Activated CD4-positive, alpha-beta T cell treated with anti-CD3 and anti-CD28 coated beads, Interleukin-2, amount 50 U/mL, for 48 hours (primary cell): ENCODE measurements around the gene ZC3HAV1.
"Not testable (repeated sequence)": the region's sequence is repeated elsewhere in the genome, so short reads cannot be mapped to it uniquely, and the experiment has no call there.

Experiments
- DNase-seq, 2 experiments: peaks; one replicate each; pipeline ENCODE4 v3.0.0-alpha.2; 2020

Gene ZC3HAV1

DNA sequence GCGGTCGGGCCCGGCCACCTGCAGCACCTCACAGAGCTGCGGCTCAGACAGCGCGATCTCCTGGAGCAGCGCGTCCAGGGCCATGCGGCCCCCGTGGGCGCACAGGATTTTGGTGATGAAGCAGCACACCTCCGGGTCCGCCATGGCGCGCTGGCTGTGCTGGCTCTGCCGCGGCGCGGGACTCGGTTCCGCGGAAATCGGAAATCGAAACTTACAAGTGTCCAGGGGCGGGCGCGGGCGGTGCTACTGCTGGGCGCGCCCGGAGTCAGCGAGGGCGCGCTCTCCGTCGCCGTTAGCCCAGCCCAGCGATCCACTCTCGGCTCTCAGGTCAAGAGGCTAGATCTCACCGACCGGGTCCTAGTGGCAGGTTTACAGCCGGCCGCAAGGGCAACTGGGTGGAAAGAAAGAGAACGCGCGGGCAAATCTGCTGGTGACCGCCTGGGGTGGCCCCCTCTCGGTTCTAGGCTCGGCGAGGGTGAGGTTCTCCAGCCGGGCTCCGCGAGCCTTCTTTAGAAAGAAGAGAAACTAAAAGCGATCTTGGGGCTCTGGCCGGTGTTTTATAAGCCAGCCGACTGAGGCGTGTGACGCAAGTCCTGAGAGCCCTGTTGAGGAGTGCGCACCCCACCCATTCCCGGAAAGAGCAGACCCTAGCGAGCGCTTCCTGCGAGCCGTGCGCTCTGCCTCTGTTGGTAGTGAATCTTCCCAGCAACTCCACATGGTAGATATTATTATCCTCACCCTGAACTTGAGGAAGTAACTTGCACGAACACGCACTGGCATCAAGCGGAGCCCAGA lies at the start of gene ZC3HAV1:
ZC3HAV1 (minus strand) TSS at position 533 of the 795 bp plus-strand sequence; CDS start at position 144, 389 bp downstream.
- peak; percentile 82 to 88 for DNase-seq

- no peak for DNase-seq
Measured at GRCh38 chr7:139153832-139154231, 44.3 kb upstream of the ZC3HAV1 start.

DNA sequence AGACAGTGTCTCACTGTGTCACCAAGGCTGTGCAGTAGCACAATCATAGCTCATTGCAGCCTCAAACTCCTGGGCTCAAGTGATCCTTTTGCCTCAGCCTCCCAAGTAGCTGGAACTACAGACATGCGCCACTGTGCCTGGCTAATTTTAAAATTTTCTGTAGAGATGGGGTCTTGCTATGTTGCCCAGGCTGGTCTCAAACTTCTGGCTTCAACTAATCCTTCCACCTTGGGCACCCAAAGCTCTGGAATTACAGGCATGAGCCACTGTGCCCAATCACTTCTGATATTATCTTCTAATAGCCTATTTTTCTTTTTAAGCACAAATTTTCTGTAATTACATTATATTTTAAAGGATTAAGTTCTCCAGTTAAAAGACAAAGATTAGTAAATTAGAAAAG lies 42.6 kb upstream of the ZC3HAV1 start:
- DNase-seq = no peak

GRCh38 chr7:139139150-139139549 lies 29.6 kb upstream of the ZC3HAV1 start:
- no peak for DNase-seq

- peak; percentile 90 to 93 for DNase-seq
Measured at GRCh38 chr7:139133335-139134139, 24.0 kb upstream of the ZC3HAV1 start.

GRCh38 chr7:139132887-139133286 lies 23.4 kb upstream of the ZC3HAV1 start:
- DNase-seq = no peak

GRCh38 chr7:139131601-139132041 lies 22.1 kb upstream of the ZC3HAV1 start:
- DNase-seq = no peak

DNA sequence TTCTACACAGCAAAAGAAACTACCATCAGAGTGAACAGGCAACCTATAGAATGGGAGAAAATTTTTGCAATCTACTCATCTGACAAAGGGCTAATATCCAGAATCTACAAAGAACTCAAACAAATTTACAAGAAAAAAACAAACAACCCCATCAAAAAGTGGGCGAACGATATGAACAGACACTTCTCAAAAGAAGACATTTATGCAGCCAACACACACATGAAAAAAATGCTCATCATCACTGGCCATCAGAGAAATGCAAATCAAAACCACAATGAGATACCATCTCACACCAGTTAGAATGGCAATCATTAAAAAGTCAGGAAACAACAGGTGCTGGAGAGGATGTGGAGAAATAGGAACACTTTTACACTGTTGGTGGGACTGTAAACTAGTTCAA lies 20.3 kb upstream of the ZC3HAV1 start:
- DNase-seq = not testable (repeated sequence)

DNA sequence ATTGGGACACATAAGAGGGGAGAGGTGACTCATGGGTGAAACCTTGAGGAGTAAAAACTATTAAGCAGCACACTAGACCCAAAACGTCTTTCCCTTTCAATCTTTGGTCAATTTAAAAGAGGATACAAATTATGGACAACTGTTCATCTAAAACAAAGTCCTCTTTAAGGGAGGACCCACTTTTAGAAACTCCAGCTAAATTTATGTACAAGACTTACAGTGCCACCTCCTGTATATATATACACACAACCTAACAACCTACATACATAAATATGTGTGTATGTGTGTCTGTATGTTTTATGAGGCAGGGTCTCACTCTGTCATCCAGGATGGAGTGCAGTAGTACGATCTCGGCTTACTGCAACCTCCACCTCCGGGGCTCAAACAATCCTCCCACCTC lies 18.1 kb upstream of the ZC3HAV1 start:
- DNase-seq = no peak

DNA sequence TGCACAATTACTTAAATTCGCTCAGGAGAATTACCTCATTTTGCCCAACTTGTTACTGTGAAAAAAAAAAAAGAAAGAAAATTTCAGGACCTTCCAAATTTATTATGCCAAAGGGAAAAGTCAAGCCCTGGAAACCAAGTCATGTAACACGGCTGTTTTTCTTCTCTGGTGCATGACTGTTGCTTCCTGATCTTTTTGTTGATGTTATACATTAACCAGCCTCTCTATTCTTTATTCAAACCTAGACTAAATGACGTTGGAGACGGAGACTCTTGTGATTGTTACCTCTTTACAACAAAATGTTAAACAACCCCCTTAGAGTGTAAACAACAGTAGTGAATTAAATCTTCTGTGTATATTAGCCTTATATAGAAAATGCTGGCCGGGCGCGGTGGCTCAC lies 16.1 kb upstream of the ZC3HAV1 start:
- no peak for DNase-seq

DNA sequence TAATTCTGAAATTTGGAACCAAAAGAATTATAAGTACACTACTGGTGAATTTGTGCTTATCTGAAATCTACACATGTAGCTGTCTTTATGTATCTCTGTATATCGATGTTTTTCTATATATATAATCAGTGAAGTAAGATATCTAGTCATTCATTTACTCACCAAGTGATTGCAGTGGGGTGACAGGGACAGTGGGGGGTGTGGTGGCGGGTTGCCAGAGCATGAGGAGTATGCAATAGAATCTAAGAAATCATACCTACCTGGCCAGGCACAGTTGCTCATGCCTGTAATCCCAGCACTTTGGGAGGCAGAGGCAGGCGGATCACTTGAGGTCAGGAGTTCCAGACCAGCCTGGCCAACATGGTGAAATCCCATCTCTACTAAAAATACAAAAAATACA lies 15.5 kb upstream of the ZC3HAV1 start:
- DNase-seq = not testable (repeated sequence)

GRCh38 chr7:139124084-139124914 lies 14.8 kb upstream of the ZC3HAV1 start:
- peak; percentile 31 to 54 for DNase-seq

- no peak for DNase-seq
Measured at GRCh38 chr7:139119486-139119849, 9.9 kb upstream of the ZC3HAV1 start.

DNA sequence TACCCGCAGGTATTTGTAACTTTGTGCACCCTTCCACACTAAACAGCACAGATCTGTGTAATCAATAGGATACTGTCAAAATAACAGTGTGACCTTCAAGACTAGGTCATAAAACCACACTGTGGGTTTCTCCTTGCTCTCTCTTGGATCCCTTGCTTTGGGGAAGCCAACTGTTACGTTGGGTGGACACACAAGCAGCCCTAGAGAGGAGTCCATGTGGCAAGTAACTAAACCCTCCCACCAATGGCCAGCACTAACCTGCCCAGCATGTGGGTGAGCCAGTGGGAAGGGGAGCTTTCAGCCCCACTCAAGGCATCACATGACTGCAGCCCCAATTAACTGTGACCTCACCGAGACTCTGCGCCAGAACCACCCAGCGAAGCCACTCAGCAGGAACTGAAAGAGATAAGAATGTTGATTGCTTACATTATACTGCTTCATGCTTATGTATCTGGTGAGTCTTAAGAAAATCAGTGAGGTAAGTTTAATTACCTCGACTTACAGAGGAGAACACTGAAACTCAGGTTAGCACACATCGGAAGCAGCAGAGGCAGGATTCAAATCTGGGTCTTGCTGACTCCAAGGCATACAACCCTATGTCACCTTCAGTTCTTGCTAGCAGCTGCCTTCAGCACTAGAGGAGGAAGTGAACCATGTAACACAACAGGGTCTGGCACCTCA lies 9.4 kb upstream of the ZC3HAV1 start:
- DNase-seq = peak in 1 of 2 experiments; percentile 46

- DNase-seq = peak; percentile 30 to 40
Measured at GRCh38 chr7:139118234-139118804, 8.8 kb upstream of the ZC3HAV1 start.

GRCh38 chr7:139117599-139118233 lies 8.2 kb upstream of the ZC3HAV1 start:
- DNase-seq = no peak

DNA sequence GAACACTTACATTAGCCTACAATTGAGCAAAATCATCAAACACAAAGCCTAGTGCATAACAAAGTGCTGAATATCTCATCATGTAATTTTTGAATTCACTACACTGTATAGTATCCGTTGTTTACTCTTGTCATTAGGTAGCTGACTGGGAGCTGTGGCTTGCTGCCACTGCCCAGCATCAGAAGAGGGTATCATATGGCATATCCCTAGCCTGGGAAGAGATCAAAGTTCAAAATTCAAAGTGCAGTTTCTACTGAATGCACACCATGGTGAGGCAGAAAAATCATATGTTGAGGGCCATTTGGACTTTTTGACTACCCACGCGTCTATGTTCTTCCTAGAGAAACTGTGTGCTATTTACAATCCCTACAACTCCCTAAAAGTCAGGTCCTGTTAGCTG lies 7.5 kb upstream of the ZC3HAV1 start:
- DNase-seq = no peak

DNA sequence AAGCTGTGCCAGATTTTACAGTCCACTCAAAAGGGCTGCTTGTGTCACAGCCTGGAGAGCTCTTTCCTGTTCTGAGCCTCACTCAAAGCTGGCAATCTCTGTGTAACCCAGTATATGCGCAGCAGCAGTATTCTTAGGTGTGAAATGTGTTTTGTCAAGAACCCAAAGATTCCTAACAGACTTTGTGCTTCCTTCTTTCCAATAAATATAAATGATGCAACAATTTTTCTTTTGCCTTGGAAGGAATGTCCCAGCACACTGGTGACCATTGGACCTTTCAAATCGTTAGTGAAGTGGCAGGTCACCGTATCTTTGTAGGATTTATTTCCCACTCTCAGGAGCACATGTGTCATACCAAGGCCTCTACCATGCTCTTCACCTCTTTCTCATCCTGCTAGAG lies 5.6 kb upstream of the ZC3HAV1 start:
- DNase-seq = no peak

GRCh38 chr7:139114585-139114984 lies 5.1 kb upstream of the ZC3HAV1 start:
- DNase-seq = no peak

DNA sequence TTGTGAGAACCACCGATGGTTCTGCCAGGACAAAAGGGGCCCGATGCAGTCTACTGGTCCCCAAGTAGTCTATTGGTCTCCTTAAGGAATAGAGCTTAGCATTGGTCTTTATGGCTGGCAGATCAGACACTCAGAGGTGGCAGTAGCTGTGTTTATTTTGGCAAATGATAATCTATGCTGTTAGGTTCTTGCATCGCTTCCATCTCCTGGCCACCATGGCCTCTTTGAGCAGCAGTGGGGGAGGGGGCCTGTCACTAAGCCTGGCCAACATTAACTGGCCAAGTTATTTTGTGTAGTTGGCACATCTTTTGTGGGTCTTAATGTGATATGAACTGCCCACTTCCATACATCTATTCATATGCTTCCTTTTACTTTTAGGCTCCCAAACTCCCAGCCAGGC lies 4.5 kb upstream of the ZC3HAV1 start:
- no peak for DNase-seq

DNA sequence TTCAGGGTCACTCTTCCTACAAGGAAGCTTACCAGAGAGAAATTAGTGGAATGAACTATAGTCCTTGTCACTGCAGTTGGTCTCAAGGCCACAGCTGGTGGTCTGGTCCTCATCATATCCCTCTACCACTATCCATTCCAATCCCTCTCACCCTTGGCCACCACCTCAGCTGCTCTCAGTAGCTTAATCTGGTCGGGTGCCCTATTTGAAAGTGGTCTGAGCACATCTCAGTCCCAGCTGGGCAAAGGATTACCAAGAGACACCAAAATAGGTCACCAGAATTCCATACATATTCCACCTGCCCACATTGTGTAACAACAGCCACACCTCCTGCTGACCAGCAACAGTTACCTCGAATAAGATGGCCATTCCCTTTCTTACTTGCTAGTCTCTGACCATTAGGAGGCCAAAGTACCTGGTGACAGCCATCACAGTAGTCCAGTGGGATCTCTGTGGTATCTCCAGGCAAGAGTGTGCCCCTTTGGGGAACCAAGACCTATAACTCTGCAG lies 3.3 kb upstream of the ZC3HAV1 start:
- no peak for DNase-seq
